HG03097 (cell line): ENCODE data around the gene KDM3A.

Experiments
- ATAC-seq: cut with Tn5 transposase; IDR thresholded peaks from one replicate; pipeline ENCODE4 v1.9.1; 2021; ENCODE audit not compliant: unreplicated experiment, low FRiP score

KDM3A gene

GRCh38 chr2:86434290-86434689 lies 6.9 kb upstream of the KDM3A start:
- no peak for ATAC-seq

- ATAC-seq, result no peak
These were observed 5.6 kb upstream of the KDM3A start for GRCh38 chr2:86435531-86435930.

GRCh38 chr2:86436328-86436727 lies 4.8 kb upstream of the KDM3A start:
- ATAC-seq, result no peak

- no peak for ATAC-seq
These were observed 1.1 kb upstream of the KDM3A start for GRCh38 chr2:86439879-86440630.

GRCh38 chr2:86441392-86441881 lies 266 bp downstream of the KDM3A start:
- no peak for ATAC-seq

- ATAC-seq, result peak; percentile 24
These were observed 891 bp downstream of the KDM3A start for GRCh38 chr2:86441882-86442641.

GRCh38 chr2:86442642-86443005 lies 1.5 kb downstream of the KDM3A start:
- peak; percentile 53 for ATAC-seq

GRCh38 chr2:86443631-86444350 lies 2.6 kb downstream of the KDM3A start:
- no peak for ATAC-seq

- ATAC-seq, result no peak
These were observed 4.3 kb downstream of the KDM3A start for GRCh38 chr2:86445436-86445835.

GRCh38 chr2:86446060-86446459 lies 4.9 kb downstream of the KDM3A start:
- no peak for ATAC-seq

- no peak for ATAC-seq
These were observed 12.7 kb downstream of the KDM3A start for GRCh38 chr2:86453836-86454235.

- ATAC-seq, result no peak
These were observed 13.1 kb downstream of the KDM3A start for GRCh38 chr2:86454238-86454637.

- ATAC-seq, result no peak
These were observed 14.0 kb downstream of the KDM3A start for GRCh38 chr2:86455181-86455580.

GRCh38 chr2:86461042-86461743 lies 20.0 kb downstream of the KDM3A start:
- no peak for ATAC-seq

- ATAC-seq, result no peak
These were observed 23.5 kb downstream of the KDM3A start for GRCh38 chr2:86464652-86465051.

- ATAC-seq, result no peak
These were observed 25.1 kb downstream of the KDM3A start for GRCh38 chr2:86466306-86466705.

GRCh38 chr2:86468162-86469033 lies 27.2 kb downstream of the KDM3A start:
- ATAC-seq, result no peak

- ATAC-seq, result no peak
These were observed 29.7 kb downstream of the KDM3A start for GRCh38 chr2:86470890-86471289.

- no peak for ATAC-seq
These were observed 30.5 kb downstream of the KDM3A start for GRCh38 chr2:86471637-86472036.

- ATAC-seq, result no peak
These were observed 34.9 kb downstream of the KDM3A start for GRCh38 chr2:86476092-86476491.
